Daoy (cell line): ENCODE results near the gene PAIP2. TPM values are rescaled to one million over a fixed set of nuclear protein-coding genes. Genes with fewer than 3 reads are reported as not detected.

Experiments used
- DNase-seq: peaks from one replicate; pipeline ENCODE4 v3.0.0-alpha.2; 2015; ENCODE audit warnings: low read depth
- total RNA-seq: library from RNA; depleted of rRNA; stranded (reverse); fragments of >200 nt; shearing (Covaris generic); gene quantifications from 2 replicates; pipeline ENCODE4 v1.2.3, GENCODE V29; 2014; rRNA removed

The PAIP2 gene
- total RNA-seq, result 94.9 and 102 TPM in 2 replicates

GRCh38 chr5:139341689-139342422, at the start of gene PAIP2:
TSS of gene PAIP2 (plus strand) at chr5:139341854. CDS start at chr5:139363785, 21,931 bp downstream.
- peak; percentile 99 for DNase-seq

GRCh38 chr5:139293202-139293506, 48.5 kb upstream of the PAIP2 start:
- DNase-seq, result no peak

- peak; percentile 98 for DNase-seq
These were observed 47.9 kb upstream of the PAIP2 start, which contains the start of gene MATR3 for GRCh38 chr5:139293507-139294373. TSS of gene MATR3 (plus strand) at chr5:139293740. CDS start at chr5:139307416, 13,676 bp downstream.

GRCh38 chr5:139294374-139295165, 47.1 kb upstream of the PAIP2 start:
- peak; percentile 85 for DNase-seq

GRCh38 chr5:139295346-139296057, 46.2 kb upstream of the PAIP2 start:
- no peak for DNase-seq

- no peak for DNase-seq
These were observed 45.5 kb upstream of the PAIP2 start for GRCh38 chr5:139296198-139296597.

- DNase-seq, result no peak
These were observed 44.8 kb upstream of the PAIP2 start for GRCh38 chr5:139296862-139297326.

GRCh38 chr5:139297439-139298133, 44.1 kb upstream of the PAIP2 start:
- no peak for DNase-seq

- DNase-seq, result no peak
These were observed 43.4 kb upstream of the PAIP2 start for GRCh38 chr5:139298242-139298641.

GRCh38 chr5:139299486-139299885, 42.2 kb upstream of the PAIP2 start:
- DNase-seq, result no peak

GRCh38 chr5:139301808-139302499, 39.7 kb upstream of the PAIP2 start:
- no peak for DNase-seq

- DNase-seq, result no peak
These were observed 37.0 kb upstream of the PAIP2 start for GRCh38 chr5:139304391-139305324.

- no peak for DNase-seq
These were observed 35.5 kb upstream of the PAIP2 start for GRCh38 chr5:139306197-139306596.

- no peak for DNase-seq
These were observed 34.9 kb upstream of the PAIP2 start for GRCh38 chr5:139306628-139307379.

- DNase-seq, result no peak
These were observed 32.9 kb upstream of the PAIP2 start for GRCh38 chr5:139308797-139309196.

- DNase-seq, result peak; percentile 29
These were observed 30.9 kb upstream of the PAIP2 start for GRCh38 chr5:139310715-139311186.

GRCh38 chr5:139312075-139312474, 29.6 kb upstream of the PAIP2 start:
- DNase-seq, result peak; percentile 39

GRCh38 chr5:139314276-139314675, 27.4 kb upstream of the PAIP2 start:
- DNase-seq, result no peak
